Suprapubic skin (tissue), 4 donors: ENCODE data around the gene NCAPG. TPM values are rescaled to one million over a fixed set of nuclear protein-coding genes. Genes with fewer than 3 reads are reported as not detected.

Source experiments
- DNase-seq, 2 donors: peaks; one replicate each; pipeline ENCODE4 v3.0.0-alpha.2; 2019; ENCODE audit warnings: low spot score in 2 of 2
- H3K27ac ChIP-seq: fragments of 200-600 bp; sonication (generic); one replicate; pipeline ENCODE4 v1.5.1; 2019
- H3K27me3 ChIP-seq: fragments of 200-600 bp; sonication (generic); one replicate; pipeline ENCODE4 v1.5.1; 2019
- H3K36me3 ChIP-seq: fragments of 200-600 bp; sonication (generic); one replicate; pipeline ENCODE4 v1.5.1; 2019
- H3K4me1 ChIP-seq: fragments of 200-600 bp; sonication (generic); one replicate; pipeline ENCODE4 v1.5.1; 2019
- H3K4me3 ChIP-seq: fragments of 200-600 bp; sonication (generic); one replicate; pipeline ENCODE4 v1.5.1; 2019; ENCODE audit warnings: mild to moderate bottlenecking
- H3K9me3 ChIP-seq: fragments of 200-600 bp; sonication (generic); one replicate; pipeline ENCODE4 v1.5.1; 2019
- EP300 ChIP-seq: sonication (generic); formaldehyde crosslinking; IDR thresholded peaks from one replicate; pipeline ENCODE4 v1.6.1; 2017; ENCODE audit warnings: antibody characterized with exemption
- POLR2A ChIP-seq, 2 donors: fragments of 450-650 bp; IDR thresholded peaks; one replicate each; pipeline ENCODE4 v1.6.1; 2017; ENCODE audit warnings: antibody characterized with exemption in 2 of 2, mild to moderate bottlenecking in 2 of 2, moderate library complexity in 2 of 2
- POLR2AphosphoS5 ChIP-seq, 3 donors: sonication (generic); formaldehyde crosslinking; IDR thresholded peaks; one replicate each; pipeline ENCODE4 v1.6.1; 2017; ENCODE audit warnings: antibody characterized with exemption in 3 of 3
- WGBS: methylation state at CpG from one replicate; pipeline ENCODE4 v1.1.5; 2018; 5-methylcytosine and 5-hydroxymethylcytosine counted together
- total RNA-seq, 4 donors: library from RNA; depleted of rRNA; stranded (reverse); fragments of >200 nt; gene quantifications; one replicate each; pipeline ENCODE4 v1.1.0, GENCODE V29; 2016
- TF ChIP-seq, protein P1 (sequence below), 2 donors: fragments of 200-600 bp in 1 of 2; fragments of 450-650 bp in 1 of 2; sonication (generic) in 1 of 2; IDR thresholded peaks; one replicate each; pipeline ENCODE4 v1.5.1; 2016 to 2019; ENCODE audit warnings: antibody characterized with exemption in 2 of 2, mild to moderate bottlenecking in 1 of 2, moderate library complexity in 1 of 2

The NCAPG gene
- total RNA-seq, 4 donors from 2014 or later: 1.6 to 10.7 (median 4.2) TPM

DNA sequence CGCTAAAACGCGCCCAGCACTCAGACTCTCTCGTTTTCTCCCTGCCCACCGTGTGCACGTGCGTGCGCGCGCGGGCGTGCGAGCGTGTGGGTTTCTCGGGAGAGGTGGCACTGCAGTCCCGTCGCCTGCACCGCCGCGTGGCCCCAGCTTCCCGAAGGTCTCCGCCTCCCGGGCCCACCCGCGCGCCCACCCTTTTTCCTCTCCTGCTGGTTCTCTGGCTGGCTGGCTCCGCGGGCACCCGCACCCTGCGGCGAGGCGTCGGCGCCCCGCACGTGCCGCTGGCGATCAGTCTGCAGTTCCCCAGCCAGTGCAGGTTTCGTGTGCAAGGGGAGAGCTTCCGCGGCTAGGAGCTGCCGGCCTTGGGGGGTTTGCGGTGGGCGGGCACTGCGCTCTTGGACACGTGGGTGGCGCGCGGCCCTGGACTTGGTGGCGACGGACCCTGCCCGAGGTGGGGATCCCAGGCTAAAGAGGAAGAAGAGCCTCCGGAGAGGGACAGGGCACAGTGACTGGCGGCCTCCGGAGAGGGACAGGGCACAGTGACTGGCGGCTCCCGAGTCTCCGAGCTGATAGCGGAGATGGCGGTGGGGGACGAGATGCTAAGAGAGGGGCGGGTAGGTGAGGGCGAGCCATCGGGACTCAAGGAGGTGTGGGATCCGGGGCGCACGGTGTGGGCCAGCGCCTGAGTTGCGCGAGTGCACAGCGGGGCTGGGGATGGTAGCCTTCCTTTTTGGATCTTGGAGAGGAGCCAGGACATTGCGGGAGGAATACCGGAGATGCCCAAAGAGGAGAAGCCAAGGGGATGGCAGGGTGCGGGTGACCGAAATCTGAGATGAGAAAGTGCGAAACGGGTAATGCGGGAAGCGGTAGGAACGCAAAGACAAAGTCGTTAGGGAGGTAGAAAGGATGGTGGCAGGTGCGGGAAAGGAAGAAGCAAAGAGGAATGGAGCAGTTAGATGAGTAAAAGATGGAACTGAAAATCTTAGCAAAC, 29.2 kb upstream of the NCAPG start, which contains the start of gene FAM184B:
Gene FAM184B, minus strand, starts transcription at position 322 of the 988 bp plus-strand sequence. CDS start 322 bp downstream, outside the sequence.
- Histone ChIP-seq H3K27me3 (peaks cover 25% of the 10 kb centered on the region), H3K4me3 (peak within 1 kb of the TSS; percentile 55), H3K9me3 (no peaks in the 10 kb centered on the region), H3K36me3 (no peaks in the 10 kb centered on the region), H3K27ac (no peak within 1 kb of the TSS), H3K4me1 (peaks cover 19% of the 10 kb centered on the region)
- TF ChIP-seq, protein P1, sequence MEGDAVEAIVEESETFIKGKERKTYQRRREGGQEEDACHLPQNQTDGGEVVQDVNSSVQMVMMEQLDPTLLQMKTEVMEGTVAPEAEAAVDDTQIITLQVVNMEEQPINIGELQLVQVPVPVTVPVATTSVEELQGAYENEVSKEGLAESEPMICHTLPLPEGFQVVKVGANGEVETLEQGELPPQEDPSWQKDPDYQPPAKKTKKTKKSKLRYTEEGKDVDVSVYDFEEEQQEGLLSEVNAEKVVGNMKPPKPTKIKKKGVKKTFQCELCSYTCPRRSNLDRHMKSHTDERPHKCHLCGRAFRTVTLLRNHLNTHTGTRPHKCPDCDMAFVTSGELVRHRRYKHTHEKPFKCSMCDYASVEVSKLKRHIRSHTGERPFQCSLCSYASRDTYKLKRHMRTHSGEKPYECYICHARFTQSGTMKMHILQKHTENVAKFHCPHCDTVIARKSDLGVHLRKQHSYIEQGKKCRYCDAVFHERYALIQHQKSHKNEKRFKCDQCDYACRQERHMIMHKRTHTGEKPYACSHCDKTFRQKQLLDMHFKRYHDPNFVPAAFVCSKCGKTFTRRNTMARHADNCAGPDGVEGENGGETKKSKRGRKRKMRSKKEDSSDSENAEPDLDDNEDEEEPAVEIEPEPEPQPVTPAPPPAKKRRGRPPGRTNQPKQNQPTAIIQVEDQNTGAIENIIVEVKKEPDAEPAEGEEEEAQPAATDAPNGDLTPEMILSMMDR (IDR thresholded peaks at IDR 0.05): no peak
- no peak for TF ChIP-seq EP300
- TF ChIP-seq POLR2AphosphoS5 (IDR thresholded peaks at IDR 0.05): no peak
- TF ChIP-seq POLR2A (IDR thresholded peaks at IDR 0.05): no peak
- DNase-seq: no peak
- WGBS: 12% methylated on average over 31 of the region's 82 CpGs

DNA sequence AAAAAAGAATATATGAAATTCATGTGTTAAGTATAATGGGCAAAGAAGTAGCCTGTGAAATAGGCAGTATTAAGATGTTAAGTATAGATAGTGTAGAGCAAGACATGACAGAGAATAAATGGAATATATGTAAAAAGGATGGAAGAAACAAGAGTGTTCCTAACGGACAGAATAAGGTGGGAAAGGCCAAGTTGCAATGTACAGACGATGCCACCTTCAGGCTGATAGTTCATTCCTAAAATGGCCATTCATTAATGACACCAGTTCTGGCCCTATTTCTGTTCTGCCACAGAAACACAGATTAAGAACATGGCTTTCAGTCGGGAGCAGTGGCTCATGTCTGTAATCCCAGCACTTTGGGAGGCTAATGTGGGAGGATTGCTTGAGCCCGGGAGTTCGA, 24.9 kb upstream of the NCAPG start:
- H3K4me1 ChIP-seq: peaks cover 12% of the 10 kb centered on the region
- no peak for DNase-seq
- H3K27ac ChIP-seq: no peak overlapping the region
- no peak overlapping the region for H3K4me3 ChIP-seq
- H3K36me3 ChIP-seq: no peaks in the 10 kb centered on the region
- peaks cover 11% of the 10 kb centered on the region for H3K27me3 ChIP-seq
- TF ChIP-seq POLR2AphosphoS5 (IDR thresholded peaks at IDR 0.05): no peak
- no peak for TF ChIP-seq POLR2A (IDR thresholded peaks at IDR 0.05)
- 54% methylated on average over 5 of the region's 5 CpGs for WGBS
- no peaks in the 10 kb centered on the region for H3K9me3 ChIP-seq

- H3K4me3 ChIP-seq: no peak overlapping the region
- 59% methylated on average over 5 of the region's 5 CpGs for WGBS
- no peak overlapping the region for H3K27ac ChIP-seq
- H3K4me1 ChIP-seq: peaks cover 5% of the 10 kb centered on the region
- no peak for DNase-seq
- TF ChIP-seq, protein P1 (IDR thresholded peaks at IDR 0.05): no peak
- TF ChIP-seq POLR2AphosphoS5 (IDR thresholded peaks at IDR 0.05) (no peak), EP300 (no peak), POLR2A (IDR thresholded peaks at IDR 0.05) (no peak)
- H3K36me3 ChIP-seq: no peaks in the 10 kb centered on the region
- peaks cover 4% of the 10 kb centered on the region for H3K27me3 ChIP-seq
- no peaks in the 10 kb centered on the region for H3K9me3 ChIP-seq
These were observed 24.2 kb upstream of the NCAPG start for GRCh38 chr4:17786567-17786966.

DNA sequence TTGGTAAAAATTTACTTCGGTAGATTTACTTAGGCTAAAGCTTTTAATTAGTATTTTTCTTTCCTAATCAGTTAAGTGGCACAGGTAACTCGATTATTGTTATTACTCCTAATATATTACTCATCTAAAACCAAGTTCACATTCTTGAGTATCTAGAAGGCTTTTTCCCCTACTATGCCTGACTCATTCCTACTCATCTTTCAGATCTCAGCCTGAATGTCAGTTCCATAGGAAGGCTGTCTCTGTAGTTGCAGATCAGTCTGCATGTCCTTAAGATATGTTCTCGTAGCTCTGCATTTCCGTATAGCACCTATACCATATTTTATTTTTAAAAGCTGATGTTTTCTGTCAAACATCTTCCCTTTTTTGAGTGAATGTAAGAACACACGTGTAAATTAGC, 23.5 kb upstream of the NCAPG start:
- WGBS: 73% methylated on average over 5 of the region's 5 CpGs
- Histone ChIP-seq H3K4me1 (no peaks in the 10 kb centered on the region), H3K27me3 (no peaks in the 10 kb centered on the region), H3K9me3 (no peaks in the 10 kb centered on the region), H3K4me3 (no peak overlapping the region), H3K27ac (no peak overlapping the region), H3K36me3 (no peaks in the 10 kb centered on the region)
- TF ChIP-seq POLR2AphosphoS5 (IDR thresholded peaks at IDR 0.05) (no peak), EP300 (no peak), POLR2A (IDR thresholded peaks at IDR 0.05) (no peak)
- TF ChIP-seq, protein P1 (IDR thresholded peaks at IDR 0.05): no peak
- DNase-seq: no peak

DNA sequence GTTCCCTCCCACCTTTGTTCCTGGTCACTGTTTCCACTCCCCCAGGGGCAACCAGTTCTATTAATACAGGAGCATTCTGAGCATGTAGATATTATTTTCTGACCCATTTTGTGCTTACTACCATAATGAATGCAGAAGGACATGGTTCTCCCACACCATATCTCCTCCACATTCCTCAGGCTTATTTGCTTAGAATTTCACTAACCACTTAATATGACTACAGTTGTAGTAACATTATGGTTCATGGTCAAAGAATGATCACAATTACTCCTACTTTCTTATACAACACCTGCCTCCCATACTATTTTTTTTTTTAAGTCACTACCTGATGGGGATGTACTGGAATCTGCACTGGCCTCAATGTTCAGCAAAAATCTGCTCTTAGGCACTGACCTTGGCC, 21.8 kb upstream of the NCAPG start:
- Histone ChIP-seq H3K36me3 (no peaks in the 10 kb centered on the region), H3K27ac (no peak overlapping the region), H3K27me3 (no peaks in the 10 kb centered on the region), H3K4me1 (no peaks in the 10 kb centered on the region), H3K4me3 (no peak overlapping the region), H3K9me3 (no peaks in the 10 kb centered on the region)
- TF ChIP-seq POLR2A (IDR thresholded peaks at IDR 0.05) (no peak), EP300 (no peak), POLR2AphosphoS5 (IDR thresholded peaks at IDR 0.05) (no peak)
- TF ChIP-seq, protein P1 (IDR thresholded peaks at IDR 0.05): no peak
- DNase-seq: no peak
